GM12865 (cell line): ENCODE data around the gene CYP4F8.

ENCODE experiments used
- DNase-seq: peaks from one replicate; pipeline ENCODE4 v3.0.0; 2010; ENCODE audit warnings: low read depth
- H3K4me3 ChIP-seq: 2 replicates; pipeline ENCODE4 v1.5.1; 2011; ENCODE audit warnings: mild to moderate bottlenecking, low read depth, low read length, control low read depth
- CTCF ChIP-seq: IDR thresholded peaks from 2 replicates; pipeline ENCODE4 v1.5.1; 2011; ENCODE audit warnings: low read length, control low read depth, low read depth, inconsistent platforms; ENCODE audit not compliant: insufficient read depth; ENCODE audit errors: missing control alignments

Gene CYP4F8

DNA sequence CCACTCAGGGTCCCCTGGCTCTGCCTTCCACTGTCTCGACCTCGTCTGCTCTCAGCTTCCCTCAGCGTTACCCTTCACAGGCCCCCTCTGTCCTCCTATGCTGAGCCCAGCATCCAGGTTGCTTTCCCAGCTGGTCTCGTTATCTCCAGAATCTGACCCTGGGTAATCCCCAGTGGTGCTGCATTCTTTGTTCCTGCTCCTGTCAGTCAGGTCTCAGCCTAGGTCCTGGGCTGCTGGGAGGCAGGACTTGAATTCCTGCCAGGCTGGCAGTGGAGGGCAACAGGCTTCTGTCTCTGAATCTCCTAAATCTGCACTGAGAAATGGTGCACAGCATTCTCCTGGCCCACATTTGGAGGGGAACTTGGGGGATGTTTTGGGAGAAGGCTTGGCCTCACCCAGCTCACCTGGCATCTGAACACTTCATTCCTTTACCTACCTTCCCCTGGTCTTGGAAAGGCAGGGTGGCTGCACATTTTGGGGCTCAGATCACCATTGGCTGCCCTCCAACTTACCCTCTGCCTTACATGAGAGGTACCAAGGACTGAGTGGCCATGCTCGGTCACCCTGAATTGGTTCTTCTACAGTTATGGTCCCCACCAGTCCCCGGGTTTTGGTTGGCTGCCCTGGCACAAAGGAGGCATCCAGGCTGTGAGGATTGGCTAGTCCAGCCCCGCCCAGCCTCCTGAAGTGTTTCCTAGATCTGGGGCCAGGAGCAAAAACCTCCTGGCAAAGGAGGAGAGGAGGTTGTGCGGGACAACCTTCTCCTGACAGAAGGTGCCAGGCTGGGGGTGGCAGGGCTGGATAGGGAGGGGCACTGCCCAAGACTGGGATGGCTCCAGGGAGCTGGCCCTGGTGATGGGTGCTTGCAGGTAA, at the start of gene CYP4F8:
TSS of gene CYP4F8 (plus strand) at position 712 of the 873 bp plus-strand sequence. CDS start 399 bp downstream, outside the sequence.
- no peak for TF ChIP-seq CTCF
- DNase-seq, result no peak
- no peak within 1 kb of the TSS for H3K4me3 ChIP-seq

DNA sequence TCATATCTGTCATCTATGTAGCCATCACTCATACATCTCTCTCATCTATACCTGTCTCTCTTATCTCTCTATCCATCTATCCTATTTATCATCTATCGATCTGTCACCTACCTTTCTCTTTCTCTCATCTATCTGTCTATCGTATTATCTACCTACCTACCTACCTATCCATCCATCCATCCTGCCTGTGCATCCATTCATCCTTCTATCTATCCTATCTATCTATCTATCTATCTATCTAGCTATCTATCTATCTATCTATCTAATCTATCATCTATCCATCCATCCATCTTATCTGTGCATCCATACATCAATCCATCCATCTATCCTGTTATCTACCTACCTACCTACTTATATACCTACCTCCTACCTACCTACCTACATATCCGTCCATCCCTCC, 44.6 kb upstream of the CYP4F8 start:
- no peak overlapping the region for H3K4me3 ChIP-seq
- no peak for TF ChIP-seq CTCF
- DNase-seq, result no peak

GRCh38 chr19:15575406-15575805, 39.6 kb upstream of the CYP4F8 start:
- no peak overlapping the region for H3K4me3 ChIP-seq
- no peak for DNase-seq
- no peak for TF ChIP-seq CTCF

DNA sequence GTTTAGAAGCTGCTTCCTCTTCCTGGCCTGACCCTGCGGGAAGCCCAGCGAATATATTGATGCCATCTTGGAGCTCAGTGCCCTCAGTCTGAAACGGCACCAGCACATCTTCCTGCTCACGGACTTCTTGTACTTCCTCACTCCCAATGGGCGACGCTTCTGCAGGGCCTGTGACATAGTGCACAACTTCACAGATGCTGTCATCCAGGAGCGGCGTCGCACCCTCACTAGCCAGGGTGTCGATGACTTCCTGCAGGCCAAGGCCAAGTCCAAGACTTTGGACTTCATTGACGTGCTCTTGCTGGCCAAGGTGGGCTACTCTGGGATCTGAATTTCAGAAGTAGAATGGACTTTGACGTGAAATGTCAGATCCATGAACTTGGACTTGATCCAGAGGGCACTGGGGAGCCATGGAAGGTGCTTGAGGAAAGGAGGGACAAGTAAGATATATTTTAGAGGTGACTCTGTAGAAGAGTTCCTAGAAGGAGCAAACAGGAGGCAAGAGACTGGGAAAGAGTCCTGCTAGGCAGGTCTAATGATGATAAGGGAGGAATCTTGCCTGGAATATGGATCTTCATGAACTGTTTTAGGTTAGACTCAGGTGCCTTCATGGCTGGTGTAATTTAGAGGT, 38.4 kb upstream of the CYP4F8 start:
- DNase-seq, result no peak
- no peak overlapping the region for H3K4me3 ChIP-seq
- TF ChIP-seq CTCF, result no peak

DNA sequence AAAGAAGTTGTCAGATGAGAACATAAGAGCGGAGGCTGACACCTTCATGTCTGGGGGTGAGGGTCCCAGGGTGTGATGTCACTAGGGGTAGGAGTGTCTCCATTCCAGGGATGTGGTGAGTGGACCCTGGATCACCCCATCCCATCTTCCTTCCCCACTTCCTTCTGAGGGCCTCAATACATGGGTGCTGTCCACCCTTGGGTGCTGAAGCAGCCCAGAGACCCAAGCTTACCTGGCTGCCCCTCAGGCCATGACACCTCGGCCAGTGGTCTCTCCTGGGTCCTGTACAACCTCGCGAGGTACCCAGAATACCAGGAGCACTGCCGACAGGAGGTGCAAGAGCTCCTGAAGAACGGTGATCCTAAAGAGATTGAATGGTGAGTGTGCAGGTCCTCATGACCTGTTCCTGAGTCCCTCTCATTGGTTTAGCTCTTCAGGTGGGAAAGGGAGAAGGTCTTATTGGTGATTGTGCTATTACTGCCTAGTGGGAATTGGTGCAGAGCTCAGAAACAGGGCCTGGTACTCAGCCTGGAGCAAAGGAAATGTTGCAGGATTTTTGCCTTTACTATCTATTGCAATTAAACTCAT, 37.7 kb upstream of the CYP4F8 start:
- no peak for TF ChIP-seq CTCF
- no peak for DNase-seq
- no peak overlapping the region for H3K4me3 ChIP-seq

- DNase-seq, result no peak
- TF ChIP-seq CTCF, result no peak
- H3K4me3 ChIP-seq, result no peak overlapping the region
Observed at GRCh38 chr19:15583346-15583745, 31.7 kb upstream of the CYP4F8 start.
